ENCODE results near the gene ASPG. TPM values are rescaled to one million over a fixed set of nuclear protein-coding genes. Genes with fewer than 3 reads are reported as not detected.
A peak's percentile ranks its signal among the peaks of the same experiment; 100 is the strongest.

The ASPG gene
- polyA plus RNA-seq, 1 experiment = 0.12 TPM

DNA sequence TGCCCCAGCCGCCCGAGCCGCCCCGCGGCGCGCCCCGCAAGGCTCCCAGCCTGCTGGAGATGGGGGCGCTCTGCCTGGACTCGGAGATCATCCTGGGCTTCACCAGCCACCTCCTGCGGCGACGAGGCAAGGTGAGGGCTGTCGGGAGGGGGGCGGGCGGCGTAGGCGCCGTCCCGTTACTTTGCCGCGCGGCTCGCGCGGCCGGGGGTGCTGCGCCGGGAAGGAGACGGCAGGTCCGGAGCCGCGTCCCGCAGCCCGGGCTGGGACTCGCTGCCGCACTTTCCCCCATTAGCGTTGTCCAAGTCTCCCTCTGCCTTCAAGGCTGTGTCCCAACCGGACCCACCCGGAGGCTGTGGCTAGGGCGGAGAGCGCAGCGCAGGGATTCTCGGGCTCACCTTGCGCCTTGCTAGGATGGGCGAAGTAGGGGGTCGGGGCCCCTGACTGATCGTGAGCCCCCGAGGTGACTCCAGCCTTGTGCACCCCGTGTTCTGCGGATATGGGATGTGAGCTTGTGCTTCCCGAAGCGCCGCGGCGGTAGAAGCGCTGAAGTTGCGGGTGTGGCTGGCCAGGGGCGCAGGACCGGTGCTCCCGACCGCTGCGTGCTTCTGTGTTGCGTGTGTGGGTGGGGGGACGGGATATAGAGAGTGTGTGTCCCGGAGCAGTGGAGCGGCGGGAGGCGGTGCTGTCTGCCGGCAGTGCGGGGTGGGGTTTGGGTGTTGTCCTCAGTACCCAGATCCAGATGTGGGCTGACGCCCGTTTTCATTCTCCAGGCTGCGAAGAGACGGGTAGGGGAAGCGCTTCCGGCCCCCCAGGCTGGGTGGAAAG is 51.2 kb downstream of the ASPG start:
- TF ChIP-seq, protein P1, sequence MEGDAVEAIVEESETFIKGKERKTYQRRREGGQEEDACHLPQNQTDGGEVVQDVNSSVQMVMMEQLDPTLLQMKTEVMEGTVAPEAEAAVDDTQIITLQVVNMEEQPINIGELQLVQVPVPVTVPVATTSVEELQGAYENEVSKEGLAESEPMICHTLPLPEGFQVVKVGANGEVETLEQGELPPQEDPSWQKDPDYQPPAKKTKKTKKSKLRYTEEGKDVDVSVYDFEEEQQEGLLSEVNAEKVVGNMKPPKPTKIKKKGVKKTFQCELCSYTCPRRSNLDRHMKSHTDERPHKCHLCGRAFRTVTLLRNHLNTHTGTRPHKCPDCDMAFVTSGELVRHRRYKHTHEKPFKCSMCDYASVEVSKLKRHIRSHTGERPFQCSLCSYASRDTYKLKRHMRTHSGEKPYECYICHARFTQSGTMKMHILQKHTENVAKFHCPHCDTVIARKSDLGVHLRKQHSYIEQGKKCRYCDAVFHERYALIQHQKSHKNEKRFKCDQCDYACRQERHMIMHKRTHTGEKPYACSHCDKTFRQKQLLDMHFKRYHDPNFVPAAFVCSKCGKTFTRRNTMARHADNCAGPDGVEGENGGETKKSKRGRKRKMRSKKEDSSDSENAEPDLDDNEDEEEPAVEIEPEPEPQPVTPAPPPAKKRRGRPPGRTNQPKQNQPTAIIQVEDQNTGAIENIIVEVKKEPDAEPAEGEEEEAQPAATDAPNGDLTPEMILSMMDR (IDR thresholded peaks at IDR 0.05; ENCODE audit: insufficient read depth, low read depth, low read length) = no peak
- POLR2A ChIA-PET = interaction anchor here (0.6 kb wide), 1 partner anchor 328 kb away, joined by 5 read pairs; no protein-coding TSS in a partner anchor
- Histone ChIP-seq H3K4me3 (ENCODE audit: low read depth, low read length) (no peak overlapping the region), H3K36me3 (ENCODE audit: control insufficient read depth, insufficient read depth, low read length) (no peaks in the 10 kb centered on the region), H3K27me3 (ENCODE audit: control insufficient read depth, insufficient read depth, low read length) (peaks cover 25% of the 10 kb centered on the region)
- DNase-seq (ENCODE audit: low read depth) = no peak
- CTCF ChIA-PET = interaction anchor here (0.7 to 1.9 kb wide), 4 partner anchors 419 to 431 kb away, joined by 3 to 28 read pairs (median 9); no protein-coding TSS in a partner anchor

DNA sequence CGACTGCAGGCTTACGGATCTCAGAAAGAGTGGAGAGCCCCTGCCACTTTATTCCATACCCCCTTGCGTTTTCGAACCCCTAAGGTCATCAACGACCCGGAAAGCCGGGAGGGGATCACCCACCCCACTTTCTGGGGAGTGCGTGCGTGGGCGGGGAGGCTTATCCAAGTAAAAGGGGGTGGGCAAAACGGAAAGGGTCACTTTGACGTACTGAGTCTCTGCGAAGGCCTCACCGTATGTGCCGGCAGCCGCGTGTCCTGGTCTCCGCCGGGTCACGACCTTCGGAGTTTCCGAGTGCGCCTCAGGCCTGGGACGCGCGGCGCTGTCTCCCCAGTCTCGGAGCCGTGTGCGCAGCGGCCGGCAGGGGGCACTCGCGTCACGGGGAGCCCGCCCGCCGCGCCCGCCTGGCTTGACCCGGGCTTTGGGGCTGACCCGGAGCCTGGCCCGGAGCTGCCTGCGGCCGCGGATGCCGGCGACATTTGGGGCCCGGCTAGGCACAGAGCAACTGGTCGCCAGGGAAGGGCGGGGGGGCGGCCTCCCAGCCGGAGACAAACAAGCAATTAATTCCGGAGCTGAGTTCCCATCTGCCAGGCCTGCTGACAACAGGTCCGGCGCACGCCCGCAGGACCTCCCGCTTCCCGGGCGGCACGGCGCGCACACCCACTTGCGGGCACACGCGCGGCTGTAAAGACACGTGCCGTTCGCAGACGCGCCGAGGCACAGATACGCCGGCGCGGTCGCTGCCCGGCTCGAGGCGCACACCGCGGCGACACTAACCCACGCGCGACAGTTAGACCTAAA is 52.0 kb downstream of the ASPG start:
- H3K27me3 ChIP-seq (ENCODE audit: control insufficient read depth, insufficient read depth, low read length) = peaks cover 25% of the 10 kb centered on the region
- CTCF ChIA-PET = interaction anchor here (0.7 to 1.9 kb wide), 8 partner anchors 36 to 509 kb away, joined by 3 to 28 read pairs (median 4); no protein-coding TSS in a partner anchor
- POLR2A ChIA-PET = no interaction called here
- H3K4me3 ChIP-seq (ENCODE audit: low read depth, low read length) = peak overlapping the region; percentile 28
- no peak for DNase-seq (ENCODE audit: low read depth)
- TF ChIP-seq, protein P1 (IDR thresholded peaks at IDR 0.05; ENCODE audit: insufficient read depth, low read depth, low read length) = peak; percentile 54
- H3K36me3 ChIP-seq (ENCODE audit: control insufficient read depth, insufficient read depth, low read length) = no peaks in the 10 kb centered on the region

DNA sequence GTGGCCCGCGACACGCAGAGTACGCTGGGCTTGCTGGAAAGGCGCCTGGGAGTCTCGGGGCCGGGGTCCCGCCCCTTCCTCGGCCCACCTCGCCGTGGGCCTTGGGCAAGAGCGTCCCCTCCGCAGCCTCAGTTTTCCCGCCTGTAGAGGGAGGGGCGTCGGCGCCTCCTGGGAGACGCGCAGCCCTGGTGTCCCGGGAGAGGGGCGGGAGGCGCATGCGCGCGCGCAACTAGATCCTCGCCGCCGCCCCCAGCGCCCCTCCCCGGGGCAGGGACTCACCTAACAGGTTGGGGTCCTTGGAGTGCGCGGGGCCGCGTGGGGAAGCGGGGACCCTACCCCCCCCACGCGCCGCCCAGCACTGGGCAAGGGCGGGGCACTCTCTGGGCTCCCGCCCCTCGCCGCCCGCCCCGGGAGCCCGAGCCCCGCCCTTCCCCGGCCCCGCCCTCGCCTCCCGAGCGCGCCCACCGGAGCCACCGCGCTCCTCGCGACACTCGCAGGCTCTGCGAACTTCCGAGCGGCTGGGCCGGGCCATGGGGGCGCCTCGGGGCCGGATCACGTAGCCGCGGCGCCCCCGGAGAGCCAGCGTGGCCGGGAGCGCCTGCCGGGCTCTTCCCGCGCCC is 52.7 kb downstream of the ASPG start, which contains the start of gene KIF26A:
KIF26A (plus strand) TSS at position 490 of the 620 bp plus-strand sequence. CDS start 136 bp downstream, outside the sequence.
- H3K4me3 ChIP-seq (ENCODE audit: low read depth, low read length) = peak within 1 kb of the TSS; percentile 28

DNA sequence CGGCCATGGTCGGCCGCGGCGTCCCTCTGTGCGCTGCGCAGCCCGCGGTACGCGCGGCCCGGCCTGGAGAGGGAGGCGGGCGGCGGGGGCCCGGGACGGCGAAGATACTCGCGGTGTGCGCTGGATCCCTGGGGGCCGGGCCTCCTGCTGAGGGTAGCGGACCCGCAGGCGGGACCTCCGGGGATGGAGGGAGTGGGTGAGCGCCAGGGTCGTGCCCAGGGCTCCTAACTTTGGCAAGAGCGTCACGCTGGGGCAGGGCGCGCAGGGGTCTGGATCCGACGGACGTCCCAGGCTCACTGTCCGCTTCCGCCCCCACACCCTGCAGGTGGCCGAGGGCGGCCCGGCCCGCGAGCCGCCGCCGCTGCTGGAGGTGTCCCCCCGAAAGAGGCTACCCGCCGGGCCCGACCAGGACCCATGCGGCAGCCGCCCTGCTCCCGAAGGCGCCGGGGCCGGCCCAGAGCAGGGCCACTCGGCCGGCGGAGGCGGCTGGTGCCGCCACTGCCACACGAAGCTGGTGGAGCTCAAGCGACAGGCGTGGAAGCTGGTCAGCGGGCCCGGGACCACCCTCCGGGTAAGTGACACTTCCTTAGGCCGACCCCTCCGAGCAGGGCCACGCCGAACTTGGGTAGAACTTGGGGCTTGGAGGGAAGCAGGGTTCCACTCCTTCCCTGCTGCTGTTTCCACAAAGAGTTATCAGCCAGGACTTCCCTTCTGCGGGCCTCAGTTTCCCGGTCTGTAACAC is 53.4 kb downstream of the ASPG start:
- POLR2A ChIA-PET = no interaction called here
- H3K27me3 ChIP-seq (ENCODE audit: control insufficient read depth, insufficient read depth, low read length) = peaks cover 25% of the 10 kb centered on the region
- no peaks in the 10 kb centered on the region for H3K36me3 ChIP-seq (ENCODE audit: control insufficient read depth, insufficient read depth, low read length)
- CTCF ChIA-PET = interaction anchor here (1.0 kb wide), 1 partner anchor 425 kb away, joined by 5 read pairs; no protein-coding TSS in a partner anchor
- TF ChIP-seq, protein P1 (IDR thresholded peaks at IDR 0.05; ENCODE audit: insufficient read depth, low read depth, low read length) = no peak
- no peak for DNase-seq (ENCODE audit: low read depth)
- H3K4me3 ChIP-seq (ENCODE audit: low read depth, low read length) = peak overlapping the region; percentile 28

More for the DNA sequence above, 52.7 kb downstream of the ASPG start, which contains the start of gene KIF26A:
- ChIA-PET POLR2A (no interaction called here), CTCF (interaction anchor here (0.7 to 1.9 kb wide), 8 partner anchors 35 to 508 kb away, joined by 3 to 28 read pairs (median 4); no protein-coding TSS in a partner anchor)
- TF ChIP-seq, protein P1 (IDR thresholded peaks at IDR 0.05; ENCODE audit: insufficient read depth, low read depth, low read length) = no peak
- H3K36me3 ChIP-seq (ENCODE audit: control insufficient read depth, insufficient read depth, low read length) = no peaks in the 10 kb centered on the region
- peaks cover 25% of the 10 kb centered on the region for H3K27me3 ChIP-seq (ENCODE audit: control insufficient read depth, insufficient read depth, low read length)
- no peak for DNase-seq (ENCODE audit: low read depth)
